Endodermal cell (in vitro differentiated cells): ENCODE measurements around the gene GUCA1A. TPM values are rescaled to one million over a fixed set of nuclear protein-coding genes. Genes with fewer than 3 reads are reported as not detected.

Experiments used
- DNase-seq: peaks from one replicate; pipeline ENCODE4 v3.0.0-alpha.2; 2017
- H3K27ac ChIP-seq: 2 replicates; pipeline ENCODE4 v1.5.1; 2013; ENCODE audit warnings: mild to moderate bottlenecking, low read depth, low read length, moderate library complexity
- H3K27me3 ChIP-seq: 2 replicates; pipeline ENCODE4 v1.6.1; 2013; ENCODE audit warnings: mild to moderate bottlenecking, low read length, moderate library complexity; ENCODE audit not compliant: insufficient read depth, control insufficient read depth, poor library complexity, severe bottlenecking
- H3K36me3 ChIP-seq: 2 replicates; pipeline ENCODE4 v1.7.0; 2013; ENCODE audit warnings: mild to moderate bottlenecking, low read length, moderate library complexity; ENCODE audit not compliant: control insufficient read depth, insufficient read depth
- H3K4me1 ChIP-seq: one replicate; pipeline ENCODE4 v1.7.0; 2013; ENCODE audit warnings: low read length; ENCODE audit not compliant: control insufficient read depth, insufficient read depth
- H3K4me3 ChIP-seq: 2 replicates; pipeline ENCODE4 v1.5.1; 2013; ENCODE audit warnings: mild to moderate bottlenecking, low read length, moderate library complexity
- H3K9ac ChIP-seq: 2 replicates; pipeline ENCODE4 v1.6.1; 2013; ENCODE audit warnings: mild to moderate bottlenecking, low read length, moderate library complexity; ENCODE audit not compliant: poor library complexity, severe bottlenecking; ENCODE audit errors: extremely low read depth
- H3K9me3 ChIP-seq: 2 replicates; pipeline ENCODE4 v1.6.1; 2013; ENCODE audit warnings: mild to moderate bottlenecking, low read length, moderate library complexity; ENCODE audit not compliant: control insufficient read depth
- H3K27ac Mint-ChIP-seq: 2 replicates; pipeline ENCODE4 v1.8.0; 2020; ENCODE audit warnings: mixed read lengths
- H3K27me3 Mint-ChIP-seq: 2 replicates; pipeline ENCODE4 v1.8.0; 2021; ENCODE audit warnings: mild to moderate bottlenecking, mixed read lengths; ENCODE audit not compliant: insufficient read depth
- H3K36me3 Mint-ChIP-seq: 2 replicates; pipeline ENCODE4 v1.8.0; 2020; ENCODE audit warnings: low read depth, mixed read lengths
- H3K4me1 Mint-ChIP-seq: 2 replicates; pipeline ENCODE4 v1.8.0; 2020; ENCODE audit warnings: mixed read lengths
- H3K4me3 Mint-ChIP-seq: 2 replicates; pipeline ENCODE4 v1.8.0; 2020; ENCODE audit warnings: mild to moderate bottlenecking, moderate library complexity, mixed read lengths
- H3K9me3 Mint-ChIP-seq: 2 replicates; pipeline ENCODE4 v1.8.0; 2020; ENCODE audit warnings: mild to moderate bottlenecking, mixed read lengths
- WGBS, 2 experiments: methylation state at CpG; one replicate each; pipeline versions ENCODE4 v1.1.5 to v1.1.7; 2013; ENCODE audit warnings: missing lambda C conversion rate in 2 of 2, mixed read lengths in 1 of 2; ENCODE audit not compliant: insufficient coverage in 1 of 2, insufficient read length in 1 of 2; 5-methylcytosine and 5-hydroxymethylcytosine counted together
- total RNA-seq, 2 donors: library from RNA; stranded (reverse); fragmentation: NEBNext Ultra II Directional in 1 of 2; extraction: Animal tissue kit (Norgen Biotek cat#: 25700) in 1 of 2; gene quantifications; 2 replicates in 1 of 2; 3 replicates in 1 of 2; pipeline ENCODE4 v1.2.1, GENCODE V29; 2021
- TF ChIP-seq, protein P1 (sequence below): fragments of 200-600 bp; sonication (generic); conservative IDR thresholded peaks from 2 replicates; pipeline ENCODE4 v1.5.0; 2021; ENCODE audit warnings: antibody characterized with exemption, mild to moderate bottlenecking

Gene GUCA1A
- total RNA-seq, 2 donors from 2014 or later, result 3.9 to 4.4 TPM

DNA sequence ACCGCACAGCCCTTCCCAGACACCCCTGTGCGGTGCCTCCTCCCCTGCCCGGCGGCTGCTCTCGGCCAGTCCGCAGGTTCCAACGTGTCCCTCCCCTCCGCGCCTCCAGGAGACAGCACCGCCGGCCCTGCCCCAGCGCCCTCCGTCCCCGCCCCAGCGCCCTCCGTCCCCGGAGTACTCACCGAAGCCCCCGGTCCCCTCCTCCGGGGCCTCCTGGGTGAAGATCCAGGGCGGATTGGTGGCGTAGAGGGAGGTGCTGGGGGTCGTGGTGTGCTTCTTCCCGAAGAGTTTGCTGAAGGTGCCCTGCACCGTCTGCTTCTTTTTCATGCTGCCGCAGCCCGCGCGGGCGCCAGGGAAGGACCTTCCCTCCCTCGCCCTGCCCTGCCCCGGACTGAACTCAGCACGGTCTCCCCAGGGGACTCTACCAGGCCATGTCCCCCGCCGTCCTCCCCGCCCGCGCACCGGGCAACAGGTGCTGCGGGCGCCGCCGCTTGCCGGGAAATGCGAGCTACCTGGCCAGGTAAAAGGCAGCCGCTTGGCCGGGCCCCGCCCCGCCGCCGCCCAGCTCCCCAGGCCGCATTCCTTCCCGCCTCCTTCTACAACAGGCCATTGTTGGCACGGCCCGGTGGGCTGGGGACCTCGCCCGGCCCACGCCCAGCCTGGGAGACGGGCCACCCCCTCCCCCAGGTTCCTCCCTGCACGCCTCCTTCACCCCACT is 30.9 kb upstream of the GUCA1A start, which contains the start of gene C6orf132:
Gene C6orf132 (minus strand): TSS at position 503 of the 718 bp plus-strand sequence. CDS start 176 bp downstream, at position 327.
- peak within 1 kb of the TSS; percentile 71 for H3K4me3 Mint-ChIP-seq
- Histone ChIP-seq H3K4me1 (peaks cover 19% of the 10 kb centered on the region), H3K9ac (peak within 1 kb of the TSS; percentile 59), H3K4me3 (peak within 1 kb of the TSS; percentile 83), H3K27me3 (no peaks in the 10 kb centered on the region), H3K36me3 (no peaks in the 10 kb centered on the region), H3K27ac (no peak within 1 kb of the TSS), H3K9me3 (peaks cover 6% of the 10 kb centered on the region)
- H3K27me3 Mint-ChIP-seq, result peaks cover 4% of the 10 kb centered on the region
- H3K9me3 Mint-ChIP-seq, result no peaks in the 10 kb centered on the region
- peaks cover 3% of the 10 kb centered on the region for H3K36me3 Mint-ChIP-seq
- H3K4me1 Mint-ChIP-seq, result peaks cover 40% of the 10 kb centered on the region
- peak within 1 kb of the TSS; percentile 52 for H3K27ac Mint-ChIP-seq
- peak; percentile 92 for DNase-seq
- TF ChIP-seq, protein P1, sequence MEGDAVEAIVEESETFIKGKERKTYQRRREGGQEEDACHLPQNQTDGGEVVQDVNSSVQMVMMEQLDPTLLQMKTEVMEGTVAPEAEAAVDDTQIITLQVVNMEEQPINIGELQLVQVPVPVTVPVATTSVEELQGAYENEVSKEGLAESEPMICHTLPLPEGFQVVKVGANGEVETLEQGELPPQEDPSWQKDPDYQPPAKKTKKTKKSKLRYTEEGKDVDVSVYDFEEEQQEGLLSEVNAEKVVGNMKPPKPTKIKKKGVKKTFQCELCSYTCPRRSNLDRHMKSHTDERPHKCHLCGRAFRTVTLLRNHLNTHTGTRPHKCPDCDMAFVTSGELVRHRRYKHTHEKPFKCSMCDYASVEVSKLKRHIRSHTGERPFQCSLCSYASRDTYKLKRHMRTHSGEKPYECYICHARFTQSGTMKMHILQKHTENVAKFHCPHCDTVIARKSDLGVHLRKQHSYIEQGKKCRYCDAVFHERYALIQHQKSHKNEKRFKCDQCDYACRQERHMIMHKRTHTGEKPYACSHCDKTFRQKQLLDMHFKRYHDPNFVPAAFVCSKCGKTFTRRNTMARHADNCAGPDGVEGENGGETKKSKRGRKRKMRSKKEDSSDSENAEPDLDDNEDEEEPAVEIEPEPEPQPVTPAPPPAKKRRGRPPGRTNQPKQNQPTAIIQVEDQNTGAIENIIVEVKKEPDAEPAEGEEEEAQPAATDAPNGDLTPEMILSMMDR, result peak; percentile 33
- 1 to 3% methylated on average over 12 to 60 of the region's 60 CpGs for WGBS, 2 experiments

- H3K27me3 Mint-ChIP-seq, result peaks cover 4% of the 10 kb centered on the region
- no peak for DNase-seq
- H3K36me3 ChIP-seq, result no peaks in the 10 kb centered on the region
- peaks cover 21% of the 10 kb centered on the region for H3K4me1 Mint-ChIP-seq
- H3K36me3 Mint-ChIP-seq, result no peaks in the 10 kb centered on the region
- WGBS, 2 experiments, result 92 to 93% methylated on average over 10 of the region's 10 CpGs
- H3K9me3 Mint-ChIP-seq, result no peaks in the 10 kb centered on the region
- peaks cover 8% of the 10 kb centered on the region for H3K4me1 ChIP-seq
- H3K9ac ChIP-seq, result no peak overlapping the region
- H3K4me3 Mint-ChIP-seq, result no peak overlapping the region
- H3K4me3 ChIP-seq, result no peak overlapping the region
- TF ChIP-seq, protein P1, result no peak
- H3K27me3 ChIP-seq, result no peaks in the 10 kb centered on the region
- no peak overlapping the region for H3K27ac ChIP-seq
- H3K27ac Mint-ChIP-seq, result no peak overlapping the region
- peaks cover 6% of the 10 kb centered on the region for H3K9me3 ChIP-seq
These were observed 26.0 kb upstream of the GUCA1A start for GRCh38 chr6:42147138-42147562.

DNA sequence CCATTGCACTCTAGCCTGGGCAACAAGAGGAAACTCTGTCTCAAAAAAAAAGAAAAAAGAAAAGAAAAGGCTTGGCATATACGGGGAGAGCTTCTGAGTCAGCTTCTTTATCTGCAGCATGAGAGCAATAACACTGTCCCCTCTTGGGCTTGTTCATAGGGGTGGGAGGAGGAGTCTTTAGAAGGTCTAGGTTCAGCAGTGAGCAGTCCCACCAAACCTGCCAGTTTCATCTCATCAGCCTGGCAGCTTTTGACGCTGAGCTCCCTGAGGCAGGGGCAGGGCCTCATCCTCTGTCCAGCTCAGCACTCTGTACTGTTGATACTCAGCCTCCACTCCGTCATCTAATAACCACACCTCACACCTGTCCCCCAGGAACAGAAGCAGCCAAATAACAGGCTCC is 25.1 kb upstream of the GUCA1A start:
- WGBS, 2 experiments, result 83 to 93% methylated on average over 2 to 3 of the region's 3 CpGs
- Histone ChIP-seq H3K9ac (no peak overlapping the region), H3K4me3 (no peak overlapping the region), H3K27ac (no peak overlapping the region), H3K36me3 (no peaks in the 10 kb centered on the region), H3K27me3 (no peaks in the 10 kb centered on the region), H3K4me1 (peaks cover 8% of the 10 kb centered on the region), H3K9me3 (peaks cover 6% of the 10 kb centered on the region)
- no peak for DNase-seq
- Mint-ChIP-seq H3K36me3 (no peaks in the 10 kb centered on the region), H3K4me3 (no peak overlapping the region), H3K9me3 (no peaks in the 10 kb centered on the region), H3K27me3 (peaks cover 3% of the 10 kb centered on the region), H3K4me1 (peaks cover 20% of the 10 kb centered on the region), H3K27ac (peak overlapping the region; percentile 82)
- TF ChIP-seq, protein P1, result no peak
